ENCODE data around the gene ETV7. TPM values are rescaled to one million over a fixed set of nuclear protein-coding genes. Genes with fewer than 3 reads are reported as not detected.

ETV7 gene
- total RNA-seq, 4 donors from 2014 or later = 14.3 to 30.0 (median 15.0) TPM

DNA sequence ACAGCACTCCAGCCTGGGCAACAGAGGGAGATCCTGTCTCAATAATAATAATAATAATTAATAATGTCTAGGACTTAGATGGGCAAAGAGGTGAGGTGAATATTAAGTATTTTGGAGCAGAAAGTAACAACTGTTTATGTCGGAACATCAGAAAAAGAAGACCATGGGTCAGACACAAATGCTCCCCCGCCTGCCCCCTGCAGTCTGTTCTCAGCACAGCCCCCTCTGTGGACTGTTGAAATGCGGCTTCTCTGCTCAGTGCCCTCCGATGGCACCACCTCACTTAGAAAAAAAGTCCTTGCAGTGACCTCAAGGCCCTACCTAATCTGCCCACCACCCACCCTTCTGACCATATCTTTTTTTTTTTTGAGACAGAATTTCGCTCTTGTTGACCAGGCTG, 5.2 kb upstream of the ETV7 start:
- no peak for TF ChIP-seq POLR2A (IDR thresholded peaks at IDR 0.05)
- TF ChIP-seq CTCF (IDR thresholded peaks at IDR 0.05) = no peak
- 92 to 93% methylated on average over 5 of the region's 5 CpGs for WGBS, 2 donors
- intact Hi-C loops (cut with DNase I; ENCODE audit: low total_unique reads) = no loop called here
- no peak for DNase-seq (ENCODE audit: low spot score in 2 of 2)
- no peak overlapping the region for H3K4me3 ChIP-seq (ENCODE audit: low read depth, poor library complexity, severe bottlenecking)

DNA sequence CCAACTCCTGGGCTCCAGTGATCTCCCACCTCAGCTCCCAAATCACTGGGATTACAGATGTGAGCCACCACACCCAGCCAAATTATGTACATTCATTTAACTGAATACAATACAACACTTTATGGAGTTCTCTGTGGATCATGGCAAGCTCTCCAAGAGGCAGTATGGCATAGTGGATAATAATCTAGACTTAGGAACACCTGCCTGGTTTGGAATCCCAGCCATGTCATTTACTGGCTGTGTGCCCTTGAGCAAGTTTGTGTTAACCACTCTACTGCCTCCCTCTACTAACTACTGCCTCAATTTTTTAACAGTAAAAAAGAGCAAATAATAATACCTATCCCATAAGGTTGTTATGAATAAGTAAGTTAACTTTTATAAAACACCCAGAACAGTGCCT, 1.9 kb upstream of the ETV7 start:
- DNase-seq (ENCODE audit: low spot score in 2 of 2) = no peak
- intact Hi-C loops (cut with DNase I; ENCODE audit: low total_unique reads) = no loop called here
- no peak for TF ChIP-seq POLR2A (IDR thresholded peaks at IDR 0.05)
- TF ChIP-seq CTCF (IDR thresholded peaks at IDR 0.05) = no peak
- H3K4me3 ChIP-seq (ENCODE audit: low read depth, poor library complexity, severe bottlenecking) = no peak overlapping the region

DNA sequence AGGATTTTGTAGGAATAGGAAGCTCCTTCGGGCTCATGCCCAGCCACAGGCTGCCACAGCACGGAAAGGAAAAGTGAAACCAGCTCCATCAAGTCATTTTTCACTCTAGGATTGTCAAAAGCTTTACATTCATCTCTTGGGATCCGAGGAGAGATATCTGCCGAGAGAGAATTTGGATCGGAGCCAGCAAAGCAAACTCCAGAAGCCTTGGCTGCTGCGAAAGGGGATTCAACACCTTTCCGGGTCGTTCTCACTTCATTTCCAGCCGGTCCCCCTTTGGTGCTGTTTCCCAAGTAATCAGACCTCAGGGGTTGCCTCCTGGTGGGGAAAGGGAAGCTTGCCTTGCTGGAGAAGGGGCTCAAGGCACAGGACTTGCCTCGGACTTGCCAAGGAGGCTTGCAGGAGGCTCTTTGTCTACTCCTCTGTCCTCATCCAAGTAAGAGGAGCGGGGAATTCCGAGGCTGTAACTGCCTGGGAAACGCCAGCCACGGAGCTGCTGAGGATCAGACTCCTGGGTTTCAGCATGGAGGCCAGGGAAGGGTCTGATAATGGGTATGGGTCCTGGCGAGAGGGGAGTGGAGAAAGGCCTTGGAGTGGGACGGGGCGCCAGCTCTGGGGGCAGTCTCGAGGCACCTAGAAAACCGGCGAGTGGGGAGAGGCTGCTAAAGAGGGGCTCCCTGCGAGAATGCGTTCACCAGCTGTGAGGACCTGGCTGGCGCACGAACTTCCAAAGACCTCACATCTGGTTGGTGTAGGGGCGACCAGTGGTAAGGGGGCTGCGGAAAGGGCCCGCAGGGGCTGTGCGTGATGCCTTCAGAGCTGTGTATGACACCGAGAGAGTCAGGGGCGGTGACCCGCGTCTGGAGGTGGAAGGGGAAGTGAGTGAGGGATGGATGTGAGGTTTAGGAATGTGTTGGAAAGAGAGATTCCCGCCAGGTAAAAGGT, 702 bp downstream of the ETV7 start:
- no peak for DNase-seq (ENCODE audit: low spot score in 2 of 2)
- intact Hi-C loops (cut with DNase I; ENCODE audit: low total_unique reads) = no loop called here
- 0% methylated on average over 33 of the region's 33 CpGs for WGBS, 2 donors
- H3K4me3 ChIP-seq (ENCODE audit: low read depth, poor library complexity, severe bottlenecking) = peak overlapping the region; percentile 39
- no peak for TF ChIP-seq CTCF (IDR thresholded peaks at IDR 0.05)

GRCh38 chr6:36384095-36384494, 3.4 kb downstream of the ETV7 start:
- WGBS, 2 donors = 88 to 92% methylated on average over 2 of the region's 2 CpGs
- DNase-seq (ENCODE audit: low spot score in 2 of 2) = no peak
- H3K4me3 ChIP-seq (ENCODE audit: low read depth, poor library complexity, severe bottlenecking) = no peak overlapping the region
- intact Hi-C loops (cut with DNase I; ENCODE audit: low total_unique reads) = no loop called here
- no peak for TF ChIP-seq POLR2A (IDR thresholded peaks at IDR 0.05)
- no peak for TF ChIP-seq CTCF (IDR thresholded peaks at IDR 0.05)

GRCh38 chr6:36383606-36384005, 3.9 kb downstream of the ETV7 start:
- intact Hi-C loops (cut with DNase I; ENCODE audit: low total_unique reads) = no loop called here
- no peak for DNase-seq (ENCODE audit: low spot score in 2 of 2)
- 56 to 63% methylated on average over 2 of the region's 2 CpGs for WGBS, 2 donors
- H3K4me3 ChIP-seq (ENCODE audit: low read depth, poor library complexity, severe bottlenecking) = no peak overlapping the region
- TF ChIP-seq POLR2A (IDR thresholded peaks at IDR 0.05) = no peak
- no peak for TF ChIP-seq CTCF (IDR thresholded peaks at IDR 0.05)

DNA sequence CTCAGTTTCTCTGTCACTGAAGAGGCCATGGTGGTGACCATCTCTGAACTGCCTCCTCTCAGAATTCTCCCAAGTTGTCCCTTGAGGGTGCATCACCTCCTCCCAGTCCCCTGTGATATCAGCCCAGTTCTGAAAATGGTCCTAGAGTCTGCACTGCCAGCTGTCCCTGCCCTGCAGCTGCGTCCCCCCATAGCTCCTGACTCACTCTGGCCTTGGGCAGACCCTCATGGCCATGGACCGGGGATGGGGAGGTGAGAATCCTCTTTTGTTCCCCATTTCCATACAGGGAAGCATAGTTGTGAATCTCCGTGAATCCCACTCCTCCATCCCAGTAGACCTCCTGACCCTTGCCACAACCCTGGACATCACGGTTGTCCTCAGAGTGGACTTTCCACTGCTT, 4.5 kb downstream of the ETV7 start:
- H3K4me3 ChIP-seq (ENCODE audit: low read depth, poor library complexity, severe bottlenecking) = no peak overlapping the region
- TF ChIP-seq CTCF (IDR thresholded peaks at IDR 0.05) (no peak), POLR2A (IDR thresholded peaks at IDR 0.05) (no peak)
- intact Hi-C loops (cut with DNase I; ENCODE audit: low total_unique reads) = no loop called here
- DNase-seq (ENCODE audit: low spot score in 2 of 2) = no peak
- WGBS, 2 donors = 61 to 74% methylated on average over 4 of the region's 4 CpGs

All from lower leg skin (tissue), 4 donors.